HG03066 (cell line): ENCODE results near the gene CNOT11.
"Not testable (repeated sequence)": the region's sequence is repeated elsewhere in the genome, so short reads cannot be mapped to it uniquely, and the experiment has no call there.

Experiments used
- ATAC-seq: cut with Tn5 transposase; IDR thresholded peaks from one replicate; pipeline ENCODE4 v1.9.1; 2021; ENCODE audit warnings: low read depth; ENCODE audit not compliant: unreplicated experiment

Gene CNOT11

GRCh38 chr2:101307503-101307902, 54.8 kb downstream of the CNOT11 start:
- no peak for ATAC-seq

GRCh38 chr2:101307950-101308431, 55.3 kb downstream of the CNOT11 start:
- ATAC-seq = peak; percentile 6

- peak; percentile 52 for ATAC-seq
Measured at GRCh38 chr2:101308432-101309210, 55.9 kb downstream of the CNOT11 start, which contains the start of gene RNF149. RNF149 (minus strand) TSS chr2:101308701; CDS start chr2:101308588, 113 bp downstream.

- no peak for ATAC-seq
Measured at GRCh38 chr2:101310090-101310833, 57.6 kb downstream of the CNOT11 start.

GRCh38 chr2:101310834-101311695, 58.4 kb downstream of the CNOT11 start:
- no peak for ATAC-seq

GRCh38 chr2:101311696-101312017, 59.0 kb downstream of the CNOT11 start:
- no peak for ATAC-seq

GRCh38 chr2:101316568-101316967, 63.9 kb downstream of the CNOT11 start:
- ATAC-seq = not testable (repeated sequence)
